Ishikawa (cell line): ENCODE data around the gene PPP1R12C.

ENCODE experiments used
- CEBPB ChIP-seq: IDR thresholded peaks from 2 replicates; pipeline ENCODE4 v1.6.1; 2012
- CREB1 ChIP-seq: IDR thresholded peaks from 2 replicates; pipeline ENCODE4 v1.6.1; 2012; ENCODE audit warnings: low read depth
- EGR1 ChIP-seq: IDR thresholded peaks from 2 replicates; pipeline ENCODE4 v1.6.1; 2012
- EP300 ChIP-seq: IDR thresholded peaks from 2 replicates; pipeline ENCODE4 v1.6.1; 2012; ENCODE audit warnings: borderline replicate concordance
- FOXM1 ChIP-seq: IDR thresholded peaks from 2 replicates; pipeline ENCODE4 v1.6.1; 2012; ENCODE audit warnings: low read depth, borderline replicate concordance
- NFIC ChIP-seq: IDR thresholded peaks from 2 replicates; pipeline ENCODE4 v1.6.1; 2012
- RAD21 ChIP-seq: IDR thresholded peaks from 2 replicates; pipeline ENCODE4 v1.6.1; 2012; ENCODE audit warnings: low read depth
- REST ChIP-seq: IDR thresholded peaks from 2 replicates; pipeline ENCODE4 v1.6.1; 2012; ENCODE audit warnings: low read depth, mild to moderate bottlenecking
- TAF1 ChIP-seq: IDR thresholded peaks from 2 replicates; pipeline ENCODE4 v1.6.1; 2012; ENCODE audit warnings: low read depth, mild to moderate bottlenecking
- TCF12 ChIP-seq: IDR thresholded peaks from 2 replicates; pipeline ENCODE4 v1.6.1; 2012; ENCODE audit warnings: low read depth
- TEAD4 ChIP-seq: IDR thresholded peaks from 2 replicates; pipeline ENCODE4 v1.6.1; 2012
- YY1 ChIP-seq: IDR thresholded peaks from 2 replicates; pipeline ENCODE4 v1.6.1; 2012; ENCODE audit warnings: low read depth
- ZBTB7A ChIP-seq: IDR thresholded peaks from 2 replicates; pipeline ENCODE4 v1.6.1; 2012; ENCODE audit warnings: low read depth
- TF ChIP-seq, protein P1 (sequence below): IDR thresholded peaks from 2 replicates; pipeline ENCODE4 v1.6.1; 2012
- TF ChIP-seq, protein P2 (sequence below): IDR thresholded peaks from 2 replicates; pipeline ENCODE4 v1.6.1; 2012

Gene PPP1R12C

GRCh38 chr19:55118401-55118991, 1.1 kb upstream of the PPP1R12C start:
- TF ChIP-seq ZBTB7A (no peak), NFIC (no peak), EGR1 (no peak), YY1 (no peak), CREB1 (no peak), RAD21 (no peak), REST (no peak), TAF1 (no peak), TCF12 (no peak)
- TF ChIP-seq, protein P1, sequence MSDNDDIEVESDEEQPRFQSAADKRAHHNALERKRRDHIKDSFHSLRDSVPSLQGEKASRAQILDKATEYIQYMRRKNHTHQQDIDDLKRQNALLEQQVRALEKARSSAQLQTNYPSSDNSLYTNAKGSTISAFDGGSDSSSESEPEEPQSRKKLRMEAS: no peak
- TF ChIP-seq, protein P2, sequence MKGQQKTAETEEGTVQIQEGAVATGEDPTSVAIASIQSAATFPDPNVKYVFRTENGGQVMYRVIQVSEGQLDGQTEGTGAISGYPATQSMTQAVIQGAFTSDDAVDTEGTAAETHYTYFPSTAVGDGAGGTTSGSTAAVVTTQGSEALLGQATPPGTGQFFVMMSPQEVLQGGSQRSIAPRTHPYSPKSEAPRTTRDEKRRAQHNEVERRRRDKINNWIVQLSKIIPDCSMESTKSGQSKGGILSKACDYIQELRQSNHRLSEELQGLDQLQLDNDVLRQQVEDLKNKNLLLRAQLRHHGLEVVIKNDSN: no peak

GRCh38 chr19:55117663-55118391, 390 bp upstream of the PPP1R12C start:
- TF ChIP-seq, protein P2: no peak
- TF ChIP-seq CEBPB (no peak), TEAD4 (no peak; the same call in 1 of the 2 replicates), EP300 (no peak), TCF12 (peak; percentile 43; the same call in 1 of the 2 replicates), NFIC (no peak), ZBTB7A (no peak), REST (no peak), CREB1 (peak; percentile 89), YY1 (peak; percentile 71; the same call in 1 of the 2 replicates), TAF1 (peak; percentile 68; the same call in 1 of the 2 replicates), FOXM1 (no peak), EGR1 (no peak), RAD21 (no peak)
- TF ChIP-seq, protein P1: 0 out of 2 replicates have a peak, but pooled peaks have one; percentile 19

- no peak for TF ChIP-seq YY1
- no peak for TF ChIP-seq CEBPB
- TF ChIP-seq NFIC: no peak
- TF ChIP-seq, protein P2: no peak
- TF ChIP-seq TEAD4: no peak
- no peak for TF ChIP-seq CREB1
These were observed 1.1 kb downstream of the PPP1R12C start for GRCh38 chr19:55116232-55116858.

- TF ChIP-seq NFIC (no peak), TAF1 (no peak), YY1 (no peak), REST (no peak), ZBTB7A (no peak), RAD21 (no peak), FOXM1 (no peak), TEAD4 (no peak)
- TF ChIP-seq, protein P1: no peak
These were observed 1.9 kb downstream of the PPP1R12C start for GRCh38 chr19:55115446-55116065.
